GM12878 (cell line): ENCODE measurements around the gene INAFM1. TPM values are rescaled to one million over a fixed set of nuclear protein-coding genes. Genes with fewer than 3 reads are reported as not detected.

Experiments
- BHLHE40 ChIP-seq, 2 experiments: fragments of 450-650 bp in 1 of 2; IDR thresholded peaks; 2 replicates each; pipeline ENCODE4 v1.6.1; 2011 to 2017; ENCODE audit warnings: low read depth in 2 of 2, borderline replicate concordance in 1 of 2, improper control_type of control experiment in 1 of 2, low read length in 1 of 2, mild to moderate bottlenecking in 1 of 2
- CBX3 ChIP-seq: fragments of 200-600 bp; sonication (generic); IDR thresholded peaks from 2 replicates; pipeline ENCODE4 v1.6.1; 2016; ENCODE audit warnings: low read depth, borderline replicate concordance
- EP300 ChIP-seq, 2 experiments: fragments of 150-350 bp in 1 of 2; IDR thresholded peaks; 2 replicates each; pipeline ENCODE4 v1.6.1; 2011 to 2012; ENCODE audit warnings: low read depth in 2 of 2, low read length in 2 of 2, borderline replicate concordance in 1 of 2, improper control_type of control experiment in 1 of 2, inconsistent platforms in 1 of 2; ENCODE audit not compliant: control insufficient read depth in 1 of 2
- HDGF ChIP-seq: fragments of 450-650 bp; IDR thresholded peaks from 2 replicates; pipeline ENCODE4 v1.6.1; 2016; ENCODE audit warnings: antibody characterized with exemption
- IKZF2 ChIP-seq, 2 experiments: fragments of 450-650 bp; IDR thresholded peaks; 2 replicates each; pipeline ENCODE4 v1.6.1; 2017; ENCODE audit warnings: mild to moderate bottlenecking in 2 of 2, moderate library complexity in 2 of 2
- JUNB ChIP-seq: IDR thresholded peaks from 2 replicates; pipeline ENCODE4 v1.6.1; 2016; ENCODE audit warnings: antibody characterized with exemption, mild to moderate bottlenecking
- JUND ChIP-seq: IDR thresholded peaks from 2 replicates; pipeline ENCODE4 v1.6.1; 2012; ENCODE audit warnings: low read depth, mild to moderate bottlenecking, low read length, improper control_type of control experiment, moderate library complexity
- KAT2A ChIP-seq: conservative IDR thresholded peaks from 2 replicates; pipeline ENCODE4 v1.6.1; 2011; ENCODE audit warnings: low read depth, low read length; ENCODE audit not compliant: control insufficient read depth
- KLF5 ChIP-seq: fragments of 450-650 bp; IDR thresholded peaks from 2 replicates; pipeline ENCODE4 v1.6.1; 2014; ENCODE audit warnings: mild to moderate bottlenecking; ENCODE audit not compliant: partially characterized antibody
- MLLT1 ChIP-seq: fragments of 450-650 bp; IDR thresholded peaks from 2 replicates; pipeline ENCODE4 v1.6.1; 2016; ENCODE audit warnings: mild to moderate bottlenecking
- NFYA ChIP-seq: IDR thresholded peaks from 2 replicates; pipeline ENCODE4 v1.6.1; 2011; ENCODE audit warnings: low read depth, mild to moderate bottlenecking, low read length, improper control_type of control experiment, borderline replicate concordance
- NFYB ChIP-seq: IDR thresholded peaks from 2 replicates; pipeline ENCODE4 v1.6.1; 2011; ENCODE audit warnings: low read depth, mild to moderate bottlenecking, low read length, improper control_type of control experiment, moderate library complexity; ENCODE audit not compliant: insufficient read depth
- NR2F1 ChIP-seq: fragments of 450-650 bp; conservative IDR thresholded peaks from 2 replicates; pipeline ENCODE4 v1.6.1; 2017; ENCODE audit warnings: mild to moderate bottlenecking
- RBBP5 ChIP-seq: fragments of 200-600 bp; sonication (generic); conservative IDR thresholded peaks from 2 replicates; pipeline ENCODE4 v1.6.1; 2016
- SIN3A ChIP-seq: IDR thresholded peaks from 2 replicates; pipeline ENCODE4 v1.6.1; 2012; ENCODE audit warnings: low read depth, low read length, improper control_type of control experiment
- SKIL ChIP-seq: fragments of 450-650 bp; IDR thresholded peaks from 2 replicates; pipeline ENCODE4 v1.6.1; 2017; ENCODE audit warnings: mild to moderate bottlenecking, low read depth, inconsistent platforms; ENCODE audit not compliant: poor library complexity, severe bottlenecking
- SPI1 ChIP-seq: IDR thresholded peaks from 2 replicates; pipeline ENCODE4 v1.6.1; 2011; ENCODE audit warnings: low read depth, mild to moderate bottlenecking, low read length, moderate library complexity, borderline replicate concordance; ENCODE audit not compliant: insufficient read depth
- SREBF1 ChIP-seq: IDR thresholded peaks from 2 replicates; pipeline ENCODE4 v1.6.1; 2012; ENCODE audit warnings: mild to moderate bottlenecking, low read length
- STAT1 ChIP-seq: fragments of 450-650 bp; conservative IDR thresholded peaks from 2 replicates; pipeline ENCODE4 v1.6.1; 2014; ENCODE audit warnings: antibody characterized with exemption, mild to moderate bottlenecking
- TBL1XR1 ChIP-seq: IDR thresholded peaks from 2 replicates; pipeline ENCODE4 v1.6.1; 2012; ENCODE audit warnings: low read depth, low read length, improper control_type of control experiment
- USF2 ChIP-seq: IDR thresholded peaks from 2 replicates; pipeline ENCODE4 v1.6.1; 2011; ENCODE audit warnings: low read depth, low read length, improper control_type of control experiment, borderline replicate concordance
- YBX1 ChIP-seq: fragments of 450-650 bp; IDR thresholded peaks from 2 replicates; pipeline ENCODE4 v1.6.1; 2016; ENCODE audit warnings: antibody characterized with exemption
- ZNF24 ChIP-seq: fragments of 450-650 bp; IDR thresholded peaks from 2 replicates; pipeline ENCODE4 v1.6.1; 2017; ENCODE audit warnings: antibody characterized with exemption, mild to moderate bottlenecking
- ZNF384 ChIP-seq: IDR thresholded peaks from 2 replicates; pipeline ENCODE4 v1.6.1; 2012; ENCODE audit warnings: low read depth, mild to moderate bottlenecking, low read length, improper control_type of control experiment, borderline replicate concordance
- ZZZ3 ChIP-seq: IDR thresholded peaks from 2 replicates; pipeline ENCODE4 v1.6.1; 2011; ENCODE audit warnings: low read depth; ENCODE audit not compliant: control insufficient read depth, insufficient read length
- polyA plus RNA-seq, 11 experiments: library from polyadenylated mRNA; depleted of rRNA in 4 of 11; unstranded in 6 of 11; stranded (reverse) in 5 of 11; fragments of >200 nt; fragmentation: Nextera tagmentation in 4 of 11; fragmentation: Illumina TruSeq in 1 of 11; extraction: Ambion mirVana in 4 of 11; extraction: Trizol in 1 of 11; gene quantifications; 1 replicate in 1 of 11; 2 replicates in 10 of 11; pipeline versions ENCODE4 v1.2.1 to v1.2.3, GENCODE V29; 2011 to 2016; ENCODE audit warnings: inconsistent platforms in 2 of 11, missing spikeins in 2 of 11, low read depth in 1 of 11
- total RNA-seq, 4 experiments: library from RNA; depleted of rRNA in 3 of 4; stranded (reverse); fragments of >200 nt in 3 of 4; fragmentation: Illumina TruSeq in 1 of 4; extraction: Trizol in 1 of 4; gene quantifications; 2 replicates each; pipeline versions ENCODE4 v1.2.1 to v1.2.3, GENCODE V29; 2013 to 2021
- TF ChIP-seq, protein P1 (sequence below): IDR thresholded peaks from 2 replicates; pipeline ENCODE4 v1.6.1; 2011; ENCODE audit warnings: borderline replicate concordance, low read depth, mild to moderate bottlenecking, moderate library complexity, mixed read lengths, low read length; ENCODE audit not compliant: insufficient read depth; ENCODE audit errors: extremely low read length

The INAFM1 gene
- total and polyA plus RNA-seq, 10 of the 15 experiments (the other 5 are each of a cell fraction or from before 2014, with no cell fraction given), result 0.57 to 6.8 (median 1.1) TPM; not detected in 1

GRCh38 chr19:47228168-47228936 lies 46.3 kb upstream of the INAFM1 start (continued):
- TF ChIP-seq, protein P1, sequence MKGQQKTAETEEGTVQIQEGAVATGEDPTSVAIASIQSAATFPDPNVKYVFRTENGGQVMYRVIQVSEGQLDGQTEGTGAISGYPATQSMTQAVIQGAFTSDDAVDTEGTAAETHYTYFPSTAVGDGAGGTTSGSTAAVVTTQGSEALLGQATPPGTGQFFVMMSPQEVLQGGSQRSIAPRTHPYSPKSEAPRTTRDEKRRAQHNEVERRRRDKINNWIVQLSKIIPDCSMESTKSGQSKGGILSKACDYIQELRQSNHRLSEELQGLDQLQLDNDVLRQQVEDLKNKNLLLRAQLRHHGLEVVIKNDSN, result no peak
- TF ChIP-seq ZZZ3, result no peak
- TF ChIP-seq SIN3A, result peak; percentile 48; the same call in 1 of the 2 replicates
- no peak for TF ChIP-seq CBX3
- no peak for TF ChIP-seq RBBP5
- no peak for TF ChIP-seq MLLT1
- TF ChIP-seq SKIL, result no peak
- TF ChIP-seq USF2, result no peak
- TF ChIP-seq ZNF24, result no peak
- TF ChIP-seq KAT2A, result no peak
- no peak for TF ChIP-seq STAT1
- TF ChIP-seq SREBF1, result no peak
- TF ChIP-seq HDGF, result no peak; the same call in 1 of the 2 replicates
- no peak for TF ChIP-seq YBX1
- TF ChIP-seq ZNF384, result no peak
- no peak for TF ChIP-seq NR2F1
- TF ChIP-seq EP300 (IDR thresholded peaks at IDR 0.05; ENCODE audit: borderline replicate concordance in 1 of 2, control insufficient read depth in 1 of 2, low read depth in 2 of 2, low read length in 2 of 2), result no peak
- no peak for TF ChIP-seq JUNB
- TF ChIP-seq TBL1XR1, result no peak
- TF ChIP-seq BHLHE40 (IDR thresholded peaks at IDR 0.05; ENCODE audit: borderline replicate concordance in 1 of 2, low read depth in 2 of 2, low read length in 1 of 2), result peak in 1 of 2 experiments; percentile 69; a peak in 2 of 4 replicates
- TF ChIP-seq NFYA, result no peak
- no peak for TF ChIP-seq NFYB
- TF ChIP-seq JUND, result no peak
- TF ChIP-seq SPI1, result no peak
- no peak for TF ChIP-seq KLF5
- no peak for TF ChIP-seq IKZF2 (IDR thresholded peaks at IDR 0.05)
